ENCODE data around the gene WDR19.

Gene WDR19

GRCh38 chr4:39305912-39306677 lies 123.8 kb downstream of the WDR19 start:
- DNase-seq: no peak

- DNase-seq: peak; percentile 23
Measured at GRCh38 chr4:39308611-39309010, 126.3 kb downstream of the WDR19 start.

- DNase-seq: no peak
Measured at GRCh38 chr4:39312816-39313215, 130.5 kb downstream of the WDR19 start.

- no peak for DNase-seq
Measured at GRCh38 chr4:39319676-39320075, 137.3 kb downstream of the WDR19 start.

GRCh38 chr4:39320381-39321115 lies 138.2 kb downstream of the WDR19 start:
- DNase-seq: no peak

- DNase-seq: no peak
Measured at GRCh38 chr4:39323821-39324220, 141.5 kb downstream of the WDR19 start.

- no peak for DNase-seq
Measured at GRCh38 chr4:39324446-39324845, 142.1 kb downstream of the WDR19 start.

GRCh38 chr4:39324897-39325613 lies 142.7 kb downstream of the WDR19 start:
- no peak for DNase-seq

GRCh38 chr4:39326468-39326977 lies 144.2 kb downstream of the WDR19 start:
- DNase-seq: no peak

- no peak for DNase-seq
Measured at GRCh38 chr4:39330353-39330752, 148.0 kb downstream of the WDR19 start.

GRCh38 chr4:39331191-39331590 lies 148.9 kb downstream of the WDR19 start:
- no peak for DNase-seq
